K562 (cell line): ENCODE results near the gene BPIFB2.

Experiments
- GTF2F1 ChIP-seq: IDR thresholded peaks from 2 replicates; pipeline ENCODE4 v1.6.1; 2011; ENCODE audit warnings: low read depth, low read length, improper control_type of control experiment
- ZSCAN29 ChIP-seq: fragments of 450-650 bp; IDR thresholded peaks from 2 replicates; pipeline ENCODE4 v1.6.1; 2017

DNA sequence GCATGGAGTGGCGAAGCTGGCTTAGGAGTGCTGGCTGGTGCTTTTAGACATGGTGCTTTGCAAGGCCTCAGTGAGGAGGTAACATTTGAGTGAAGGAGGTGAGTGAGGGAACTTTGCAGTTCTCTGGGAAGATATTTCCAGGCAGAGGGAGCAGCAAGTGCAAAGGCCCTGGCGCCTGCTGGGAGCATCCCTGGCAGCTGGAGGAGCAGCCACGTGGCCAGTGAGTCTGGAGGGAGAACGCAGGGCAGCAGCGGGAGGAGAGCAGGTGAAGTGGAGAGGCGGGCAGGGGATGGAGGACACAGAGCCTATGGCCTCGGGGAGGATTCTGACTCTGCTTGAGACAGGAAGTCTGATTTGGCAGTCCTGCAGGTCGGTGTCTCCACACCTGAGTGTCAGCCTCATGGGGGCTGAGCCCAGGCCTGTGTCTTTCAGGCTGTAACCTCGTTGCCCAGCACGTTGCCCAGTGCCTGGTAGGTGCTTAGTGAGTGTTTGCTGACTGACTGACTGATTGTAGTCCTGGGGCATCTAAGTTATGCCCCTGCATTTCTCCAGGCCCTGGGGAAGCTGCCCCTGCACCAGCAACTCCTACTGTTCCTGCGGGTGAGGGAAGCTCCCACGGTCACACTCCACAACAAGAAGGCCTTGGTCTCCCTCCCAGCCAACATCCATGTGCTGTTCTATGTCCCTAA lies 60.9 kb downstream of the BPIFB2 start:
- TF ChIP-seq GTF2F1 (no peak), ZSCAN29 (no peak)
